Embryonic facial prominence (tissue), 1 donor: ENCODE measurements around the gene ANGPT4.
"Not testable (repeated sequence)": the region's sequence is repeated elsewhere in the genome, so short reads cannot be mapped to it uniquely, and the experiment has no call there.

Experiments used
- DNase-seq: peaks from one replicate; pipeline ENCODE4 v3.0.0-alpha.2; 2016; ENCODE audit errors: extremely low spot score

Gene ANGPT4

DNA sequence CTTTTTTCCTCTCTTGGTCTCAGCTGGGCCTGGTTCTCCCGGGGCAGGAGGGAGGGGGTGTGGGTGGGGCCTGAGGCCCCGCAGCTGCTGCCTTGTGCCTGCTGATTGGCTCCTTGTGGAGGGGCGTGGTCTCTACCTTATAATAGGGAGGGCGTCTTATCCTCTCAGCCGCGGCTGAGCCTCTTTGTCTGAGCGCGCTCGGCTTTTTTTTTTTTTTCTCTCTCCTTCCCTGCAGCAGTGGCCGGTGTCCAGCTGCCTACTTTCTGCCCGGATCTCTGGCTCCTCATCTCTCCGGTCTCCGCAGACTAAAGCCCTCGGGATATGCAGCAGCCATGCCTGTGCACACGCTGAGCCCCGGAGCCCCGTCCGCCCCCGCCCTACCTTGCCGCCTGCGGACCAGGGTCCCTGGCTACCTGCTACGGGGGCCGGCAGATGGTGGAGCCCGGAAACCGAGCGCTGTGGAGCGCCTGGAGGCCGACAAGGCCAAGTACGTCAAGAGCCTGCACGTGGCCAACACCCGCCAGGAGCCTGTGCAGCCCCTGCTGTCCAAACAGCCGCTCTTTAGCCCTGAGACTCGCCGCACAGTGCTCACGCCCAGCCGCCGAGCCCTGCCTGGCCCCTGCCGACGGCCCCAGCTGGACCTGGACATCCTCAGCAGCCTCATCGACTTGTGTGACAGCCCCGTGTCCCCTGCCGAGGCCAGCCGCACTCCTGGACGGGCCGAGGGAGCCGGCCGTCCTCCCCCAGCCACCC, 71.5 kb downstream of the ANGPT4 start:
- peak; percentile 73 for DNase-seq

- DNase-seq, result no peak
Measured at GRCh38 chr20:843912-844311, 72.2 kb downstream of the ANGPT4 start.

GRCh38 chr20:842547-842940, 73.6 kb downstream of the ANGPT4 start:
- no peak for DNase-seq

DNA sequence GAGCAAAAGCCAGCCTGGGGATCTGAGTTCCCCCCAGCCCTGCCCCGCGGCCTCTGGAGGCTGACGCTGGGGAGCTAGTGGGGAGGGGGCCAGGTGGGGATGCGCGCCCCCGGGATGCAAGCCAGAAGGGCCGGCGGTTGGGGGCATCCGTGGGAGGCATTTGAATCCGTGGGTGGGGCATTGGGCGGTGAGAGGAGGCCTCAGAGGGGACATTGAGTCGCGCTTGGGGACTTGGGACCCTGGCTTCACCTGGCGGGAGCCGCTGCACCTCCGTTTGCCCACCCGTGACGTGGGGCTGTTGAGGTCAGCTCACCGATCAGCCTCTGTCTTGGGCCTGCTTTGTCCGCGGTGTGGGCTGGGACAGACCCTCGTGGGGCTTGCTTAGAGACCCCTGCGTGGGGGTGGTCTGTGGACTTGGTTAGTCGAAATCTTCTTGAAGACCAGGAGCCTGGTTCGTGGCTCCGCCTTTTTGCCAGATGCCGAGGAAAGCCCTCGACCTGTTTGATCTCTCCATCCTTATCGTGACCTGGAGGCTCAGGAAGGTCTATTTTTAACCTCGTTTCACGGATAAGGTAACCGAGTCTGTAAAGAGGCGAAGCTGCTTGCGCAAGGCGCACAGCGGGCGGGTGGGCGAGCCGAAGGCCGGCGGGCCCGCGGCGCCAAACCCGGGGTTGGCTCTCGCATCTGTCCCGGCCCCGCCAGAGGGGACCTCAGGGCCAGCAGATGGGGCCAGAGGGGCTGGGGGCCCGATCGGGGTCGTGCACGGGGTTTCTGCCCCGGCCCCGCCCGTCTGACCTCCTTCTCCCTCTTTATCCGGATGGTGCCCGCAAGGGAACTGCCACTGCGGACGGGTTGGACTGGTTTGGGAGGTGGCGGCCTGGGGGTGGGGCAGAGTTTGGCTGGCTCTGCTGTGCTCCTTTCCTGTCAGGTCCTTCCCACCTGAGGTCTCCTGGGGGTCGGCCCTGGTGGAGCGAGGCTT, 74.3 kb downstream of the ANGPT4 start:
- no peak for DNase-seq

GRCh38 chr20:840858-841567, 75.1 kb downstream of the ANGPT4 start:
- no peak for DNase-seq

DNA sequence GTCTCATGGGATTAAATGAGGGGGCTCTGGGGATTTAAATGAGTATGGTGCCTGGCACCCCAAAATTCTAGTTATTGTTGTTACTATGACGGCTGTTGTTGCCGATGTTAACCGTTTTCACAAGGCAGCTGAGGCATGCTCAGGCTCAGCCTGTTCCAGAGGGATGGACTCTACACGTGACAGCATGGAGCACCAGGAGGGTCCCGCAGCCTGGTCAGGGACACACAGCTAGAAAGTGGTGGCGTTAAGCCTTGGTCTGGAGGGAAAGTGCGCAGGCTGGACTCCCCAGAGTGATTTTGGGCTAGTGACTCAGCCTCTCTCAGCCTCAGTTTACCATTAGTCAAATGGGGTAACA, 75.7 kb downstream of the ANGPT4 start:
- DNase-seq, result no peak

- DNase-seq, result no peak
Measured at GRCh38 chr20:839626-840025, 76.5 kb downstream of the ANGPT4 start.

DNA sequence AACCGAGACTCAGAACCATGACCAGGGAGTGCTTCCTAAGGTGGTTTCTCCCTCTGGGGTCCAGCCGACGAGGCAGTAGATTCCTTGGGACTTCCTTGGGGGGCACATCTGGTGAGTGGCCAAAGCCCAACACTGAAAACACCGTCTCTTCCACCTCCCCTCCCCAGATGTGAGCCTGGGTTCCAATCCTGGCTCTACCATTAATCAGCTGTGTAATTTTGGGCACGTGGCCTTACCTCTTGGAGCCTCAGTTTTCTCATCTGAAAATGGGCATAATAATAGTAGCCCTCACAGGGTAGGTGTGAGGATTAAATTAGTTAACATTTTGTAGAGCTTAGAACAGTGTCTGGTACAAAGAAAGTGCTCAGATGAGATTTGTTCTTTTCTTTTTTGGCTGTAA, 77.1 kb downstream of the ANGPT4 start:
- no peak for DNase-seq

DNA sequence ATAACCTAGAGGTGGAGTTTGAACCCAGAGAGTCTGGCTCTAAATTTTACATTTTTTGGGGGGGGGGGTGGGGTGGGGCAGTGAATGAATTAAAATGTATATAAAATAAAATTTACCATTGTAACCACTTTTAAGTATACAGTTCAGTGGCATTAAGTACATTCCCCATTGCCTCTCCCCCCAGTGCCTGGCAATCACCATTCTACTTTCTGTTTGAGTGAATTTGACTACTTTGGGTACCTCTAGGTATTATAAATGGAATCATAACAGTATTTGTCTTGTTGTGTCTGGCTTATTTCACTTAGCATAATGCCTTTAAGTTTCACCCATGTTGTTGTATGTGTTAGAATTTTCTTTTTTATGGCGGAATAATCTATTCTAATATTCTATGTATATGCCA, 79.9 kb downstream of the ANGPT4 start:
- DNase-seq, result no peak

DNA sequence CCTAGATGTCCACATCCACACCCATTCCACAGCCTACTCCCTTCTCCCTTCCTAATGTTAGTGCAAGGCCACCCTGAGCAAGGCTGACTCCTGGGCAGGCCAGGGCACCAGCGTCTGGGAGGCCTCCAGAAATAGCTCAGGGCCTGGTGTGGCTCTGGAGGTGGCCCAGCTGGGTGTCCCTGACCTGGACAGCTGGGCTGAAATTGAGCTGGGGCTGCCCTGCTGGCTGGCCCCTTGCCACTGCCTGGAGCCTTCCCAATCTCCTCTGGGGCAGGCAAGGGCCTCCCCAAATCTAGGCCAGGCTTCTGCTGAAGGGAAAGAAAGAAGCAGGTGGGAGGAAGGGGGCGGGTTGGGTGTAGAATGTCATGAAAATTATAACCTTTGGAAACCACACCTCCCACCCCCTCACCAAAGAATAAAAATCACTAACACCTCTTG, 80.5 kb downstream of the ANGPT4 start:
- no peak for DNase-seq

DNA sequence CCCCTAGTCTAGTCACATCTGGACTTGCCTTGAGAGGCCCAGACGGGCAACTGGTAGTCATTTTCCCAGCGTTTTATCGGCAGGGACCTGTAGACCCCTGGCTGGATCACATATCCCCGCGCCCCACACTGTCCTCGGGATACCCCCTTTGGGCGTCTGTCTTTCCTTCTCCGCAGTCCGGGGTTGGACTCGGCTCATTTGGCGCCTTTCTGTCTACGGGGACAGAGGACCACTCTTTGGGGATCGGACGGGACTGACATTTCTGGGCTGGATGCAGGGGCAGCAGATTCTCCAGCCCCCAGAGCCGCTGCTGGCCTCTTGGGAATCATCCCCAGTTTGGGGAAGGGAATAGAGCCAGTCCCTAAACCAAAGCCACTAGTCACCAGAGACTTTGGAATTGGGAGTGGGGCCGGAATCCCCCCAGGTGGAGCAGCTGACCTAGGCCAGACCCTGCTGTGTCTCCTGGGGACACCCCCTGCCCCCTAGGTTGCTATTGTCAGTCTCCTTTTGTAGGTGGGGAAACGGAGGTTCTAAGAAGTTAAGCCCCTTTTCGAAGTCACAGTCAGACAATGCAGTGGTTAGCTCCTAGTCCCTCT, 81.9 kb downstream of the ANGPT4 start:
- no peak for DNase-seq

DNA sequence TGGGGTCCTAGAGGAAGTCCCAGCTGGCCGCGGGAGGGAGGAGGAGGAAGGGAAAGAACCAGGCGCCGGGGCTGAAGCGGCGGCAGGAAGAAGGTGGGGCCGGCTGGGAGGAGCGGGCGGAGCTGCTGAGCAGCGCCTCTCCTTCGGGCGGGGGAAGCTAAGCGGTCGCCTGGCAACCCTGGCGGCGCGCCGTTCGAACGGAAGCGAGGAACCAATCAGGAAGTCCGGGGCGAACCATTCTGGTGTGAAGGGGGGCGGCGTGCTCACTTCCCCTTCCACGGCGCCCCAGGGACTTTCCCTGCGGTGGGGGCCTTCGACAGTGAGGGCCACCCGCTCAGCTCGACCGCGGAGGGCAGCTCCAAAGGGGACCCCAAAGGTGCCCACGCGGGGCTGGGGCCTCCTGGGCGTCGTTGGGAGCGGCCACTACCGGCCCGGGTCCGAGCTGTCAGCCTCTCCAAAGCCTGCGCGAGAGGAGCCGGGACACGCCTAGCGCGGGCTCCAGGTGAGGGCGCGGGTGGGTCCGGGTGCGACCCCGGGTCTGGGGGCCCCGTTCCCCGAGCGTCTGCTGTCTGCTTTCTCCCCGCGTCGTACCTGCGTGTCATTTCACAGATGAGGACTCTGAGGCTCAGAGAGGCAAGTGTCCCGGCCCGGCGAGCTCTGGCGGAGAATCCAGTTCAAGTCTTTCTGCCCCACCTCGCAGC, 82.5 kb downstream of the ANGPT4 start, which contains the start of gene FAM110A:
Gene FAM110A, plus strand, starts transcription at position 266 of the 701 bp plus-strand sequence. CDS start 11,090 bp downstream, outside the sequence.
- DNase-seq, result peak; percentile 88

DNA sequence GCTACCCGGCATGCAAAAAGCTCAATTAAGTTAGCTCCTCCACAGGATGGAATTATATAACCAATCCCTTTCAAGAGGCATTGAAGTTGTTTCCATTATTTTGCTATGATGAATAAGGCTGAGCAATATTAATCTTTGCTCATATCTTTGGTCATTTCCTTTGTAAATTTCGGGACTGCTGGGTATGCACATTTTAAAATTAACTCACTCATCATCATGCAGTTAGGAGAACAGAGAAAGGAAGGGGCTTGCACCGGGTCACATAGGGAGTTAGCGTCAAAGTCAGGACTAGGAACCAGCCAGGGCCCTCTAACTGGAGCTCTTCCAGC, 83.0 kb downstream of the ANGPT4 start:
- DNase-seq, result no peak

GRCh38 chr20:831956-832355, 84.2 kb downstream of the ANGPT4 start:
- no peak for DNase-seq

- no peak for DNase-seq
Measured at GRCh38 chr20:831251-831650, 84.9 kb downstream of the ANGPT4 start.

- no peak for DNase-seq
Measured at GRCh38 chr20:830011-830521, 86.1 kb downstream of the ANGPT4 start.

- DNase-seq, result no peak
Measured at GRCh38 chr20:829551-829950, 86.6 kb downstream of the ANGPT4 start.

GRCh38 chr20:828987-829386, 87.1 kb downstream of the ANGPT4 start:
- no peak for DNase-seq

GRCh38 chr20:827981-828380, 88.2 kb downstream of the ANGPT4 start:
- DNase-seq, result not testable (repeated sequence)

DNA sequence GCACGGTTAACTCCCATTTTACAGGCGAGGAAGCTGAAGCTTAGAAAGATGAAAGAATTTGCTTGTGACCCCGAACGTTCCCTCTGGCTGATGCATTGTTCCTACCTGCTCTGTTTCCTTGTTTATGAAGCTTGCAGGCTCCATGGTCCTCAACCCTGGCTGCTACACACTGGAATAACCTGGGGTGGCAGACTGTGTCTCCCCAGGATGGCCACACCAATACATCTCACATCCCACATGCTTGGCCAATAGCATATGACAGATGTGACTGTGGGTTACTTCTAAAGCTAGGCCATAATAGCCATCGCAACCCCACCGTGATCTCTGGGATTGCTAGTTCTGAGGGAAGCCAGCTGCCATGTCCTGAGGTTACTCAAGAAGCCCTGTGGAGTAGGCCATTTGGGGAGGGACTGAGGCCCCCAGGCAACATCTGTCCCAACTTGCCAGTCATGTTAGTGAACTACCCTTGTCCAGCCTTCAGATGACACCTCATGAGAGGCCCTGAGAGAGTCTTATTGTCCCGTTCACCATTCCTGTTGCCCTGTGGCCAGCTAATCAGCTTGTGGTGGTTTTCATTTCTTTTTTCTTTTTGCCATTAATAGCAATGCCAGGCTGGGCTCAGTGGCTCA, 89.3 kb downstream of the ANGPT4 start:
- no peak for DNase-seq
